GM23338 (cell line): ENCODE data around the gene TBC1D21. TPM values are rescaled to one million over a fixed set of nuclear protein-coding genes. Genes with fewer than 3 reads are reported as not detected.

Experiments
- ATAC-seq: fragments of 200-7000 bp; cut with Tn5 transposase; 3 replicates; pipeline ENCODE4 v1.9.1; 2020
- DNase-seq: peaks from one replicate; pipeline ENCODE4 v3.0.0-alpha.2; 2015; ENCODE audit warnings: low spot score
- H2AFZ ChIP-seq: fragments of 200-600 bp; sonication (generic); 2 replicates; pipeline ENCODE4 v1.8.0; 2016; ENCODE audit warnings: antibody characterized with exemption, mild to moderate bottlenecking, moderate library complexity
- H3F3A ChIP-seq: fragments of 200-600 bp; sonication (generic); replicated peaks from 2 replicates; pipeline ENCODE4 v1.8.0; 2017; ENCODE audit warnings: antibody characterized with exemption, mixed run types, low read depth
- H3K27ac ChIP-seq: fragments of 200-600 bp; sonication (generic); 2 replicates; pipeline ENCODE4 v1.6.1; 2016; ENCODE audit warnings: low read depth
- H3K27me3 ChIP-seq: fragments of 200-600 bp; sonication (generic); 2 replicates; pipeline ENCODE4 v1.8.0; 2016; ENCODE audit warnings: mild to moderate bottlenecking, mixed run types, moderate library complexity; ENCODE audit not compliant: insufficient read depth
- H3K36me3 ChIP-seq: fragments of 200-600 bp; sonication (generic); 2 replicates; pipeline ENCODE4 v1.8.0; 2016; ENCODE audit warnings: mild to moderate bottlenecking; ENCODE audit not compliant: insufficient read depth
- H3K4me1 ChIP-seq: fragments of 200-600 bp; sonication (generic); 2 replicates; pipeline ENCODE4 v1.8.0; 2016; ENCODE audit warnings: mild to moderate bottlenecking, moderate library complexity; ENCODE audit not compliant: insufficient read depth
- H3K4me2 ChIP-seq: fragments of 200-600 bp; sonication (generic); 2 replicates; pipeline ENCODE4 v1.7.1; 2017; ENCODE audit warnings: mixed run types
- H3K4me3 ChIP-seq: fragments of 200-600 bp; sonication (generic); 2 replicates; pipeline ENCODE4 v1.6.1; 2016; ENCODE audit warnings: mixed run types
- H3K79me2 ChIP-seq: fragments of 200-600 bp; sonication (generic); replicated peaks from 2 replicates; pipeline ENCODE4 v1.8.0; 2017; ENCODE audit warnings: mild to moderate bottlenecking; ENCODE audit not compliant: insufficient read depth
- H3K9me2 ChIP-seq: fragments of 200-600 bp; sonication (generic); 2 replicates; pipeline ENCODE4 v1.8.0; 2017; ENCODE audit not compliant: insufficient read depth
- H4K20me1 ChIP-seq: fragments of 200-600 bp; sonication (generic); replicated peaks from 2 replicates; pipeline ENCODE4 v1.8.0; 2017; ENCODE audit warnings: mild to moderate bottlenecking; ENCODE audit not compliant: insufficient read depth
- H3K27ac Mint-ChIP-seq: 2 replicates; pipeline ENCODE4 v1.8.0; 2020; ENCODE audit warnings: inconsistent platforms, mild to moderate bottlenecking, moderate library complexity, mixed read lengths
- H3K27me3 Mint-ChIP-seq: 3 replicates; pipeline ENCODE4 v1.8.0; 2022; ENCODE audit warnings: low read depth, mild to moderate bottlenecking, moderate library complexity, mixed read lengths, inconsistent platforms; ENCODE audit not compliant: insufficient read depth, poor library complexity
- H3K36me3 Mint-ChIP-seq: 3 replicates; pipeline ENCODE4 v1.8.0; 2021; ENCODE audit warnings: low read depth, mild to moderate bottlenecking, inconsistent platforms, moderate library complexity, mixed read lengths
- H3K4me1 Mint-ChIP-seq: 3 replicates; pipeline ENCODE4 v1.8.0; 2020; ENCODE audit warnings: mild to moderate bottlenecking, inconsistent platforms, mixed read lengths
- H3K4me3 Mint-ChIP-seq: 3 replicates; pipeline ENCODE4 v1.8.0; 2021; ENCODE audit warnings: moderate library complexity, mild to moderate bottlenecking, inconsistent platforms, mixed read lengths
- H3K9me3 Mint-ChIP-seq: 3 replicates; pipeline ENCODE4 v1.8.0; 2020; ENCODE audit warnings: moderate library complexity, mild to moderate bottlenecking, inconsistent platforms, mixed read lengths
- CREB1 ChIP-seq: fragments of 250-450 bp; sonication (Bioruptor Pico); IDR thresholded peaks from 2 replicates; pipeline ENCODE4 v1.5.0; 2020; ENCODE audit warnings: low read depth, mild to moderate bottlenecking, moderate library complexity
- CTCF ChIP-seq, 2 experiments: fragments of 200-600 bp in 1 of 2; sonication (generic) in 1 of 2; conservative IDR thresholded peaks; 2 replicates each; pipeline versions ENCODE4 v1.5.1 to v1.6.1; 2016 to 2017; ENCODE audit warnings: antibody characterized with exemption in 2 of 2, low read depth in 2 of 2, mild to moderate bottlenecking in 2 of 2, moderate library complexity in 1 of 2
- ETS1 ChIP-seq: IDR thresholded peaks from 2 replicates; pipeline ENCODE4 v1.6.1; 2016; ENCODE audit warnings: antibody characterized with exemption
- EZH2 ChIP-seq: fragments of 200-600 bp; sonication (generic); IDR thresholded peaks from one replicate; pipeline ENCODE4 v1.8.0; 2017; ENCODE audit warnings: antibody characterized with exemption, mild to moderate bottlenecking, low read depth; ENCODE audit not compliant: unreplicated experiment
- EZH2phosphoT487 ChIP-seq: fragments of 200-600 bp; sonication (generic); IDR thresholded peaks from one replicate; pipeline ENCODE4 v1.8.1; 2018; ENCODE audit warnings: antibody characterized with exemption; ENCODE audit not compliant: unreplicated experiment
- JUNB ChIP-seq: IDR thresholded peaks from one replicate; pipeline ENCODE4 v1.6.1; 2016; ENCODE audit warnings: antibody characterized with exemption; ENCODE audit not compliant: unreplicated experiment
- NANOG ChIP-seq: IDR thresholded peaks from 2 replicates; pipeline ENCODE4 v1.6.1; 2016; ENCODE audit warnings: antibody characterized with exemption, borderline replicate concordance
- STAT1 ChIP-seq: IDR thresholded peaks from one replicate; pipeline ENCODE4 v1.6.1; 2016; ENCODE audit warnings: antibody characterized with exemption; ENCODE audit not compliant: unreplicated experiment
- ZNF114 ChIP-seq: fragments of 250-450 bp; sonication (Bioruptor Pico); IDR thresholded peaks from 2 replicates; pipeline ENCODE4 v1.5.0; 2020; ENCODE audit warnings: mild to moderate bottlenecking, moderate library complexity
- ZNF331 ChIP-seq: fragments of 250-450 bp; sonication (Bioruptor Pico); IDR thresholded peaks from 2 replicates; pipeline ENCODE4 v1.5.0; 2020; ENCODE audit warnings: low read depth, mild to moderate bottlenecking, moderate library complexity
- ZNF462 ChIP-seq: fragments of 250-450 bp; sonication (Bioruptor Pico); IDR thresholded peaks from 2 replicates; pipeline ENCODE4 v1.5.0; 2020; ENCODE audit warnings: mild to moderate bottlenecking, moderate library complexity
- polyA plus RNA-seq: library from polyadenylated mRNA; unstranded; fragments of >200 nt; fragmentation: Nextera tagmentation; extraction: Ambion mirVana; gene quantifications from 2 replicates; pipeline ENCODE4 v1.2.1, GENCODE V29; 2016
- total RNA-seq: library from RNA; depleted of rRNA; stranded (reverse); fragments of >200 nt; shearing (Covaris generic); gene quantifications from 2 replicates; pipeline ENCODE4 v1.2.3, GENCODE V29; 2014

Gene TBC1D21
- total and polyA plus RNA-seq, 2 experiments from 2014 or later: not detected

GRCh38 chr15:73912030-73912596 lies 38.7 kb downstream of the TBC1D21 start (continued):
- no peak for TF ChIP-seq ZNF462 (CRISPR knock-in tag)
- no peak for TF ChIP-seq STAT1
- TF ChIP-seq CTCF (conservative IDR thresholded peaks at IDR 0.05; ENCODE audit: low read depth in 2 of 2): no peak
- TF ChIP-seq EZH2phosphoT487: no peak
- no peak for TF ChIP-seq JUNB
- no peak for TF ChIP-seq EZH2

GRCh38 chr15:73914145-73914544 lies 40.8 kb downstream of the TBC1D21 start:
- Mint-ChIP-seq H3K9me3 (peaks cover 12% of the 10 kb centered on the region; the same call in 2 of the 3 replicates), H3K4me1 (peaks cover 12% of the 10 kb centered on the region), H3K27ac (no peak overlapping the region), H3K4me3 (no peak overlapping the region), H3K36me3 (peaks cover 28% of the 10 kb centered on the region), H3K27me3 (peaks cover 5% of the 10 kb centered on the region)
- Histone ChIP-seq H4K20me1 (no peaks in the 10 kb centered on the region), H3K4me3 (no peak overlapping the region), H3K4me1 (no peaks in the 10 kb centered on the region), H3K36me3 (no peaks in the 10 kb centered on the region; the same call in 1 of the 2 replicates), H3K4me2 (no peak overlapping the region), H3K27ac (no peak overlapping the region), H3K9me2 (no peaks in the 10 kb centered on the region), H3K79me2 (no peaks in the 10 kb centered on the region), H3F3A (no peaks in the 10 kb centered on the region), H2AFZ (no peak overlapping the region), H3K27me3 (no peaks in the 10 kb centered on the region)
- ATAC-seq (no peak), DNase-seq (no peak)
- no peak for TF ChIP-seq ZNF114 (CRISPR knock-in tag)
- TF ChIP-seq EZH2phosphoT487: no peak
- no peak for TF ChIP-seq JUNB
- TF ChIP-seq NANOG: no peak
- TF ChIP-seq ETS1: no peak
- no peak for TF ChIP-seq ZNF331
- no peak for TF ChIP-seq CREB1
